HCT116 (cell line): ENCODE measurements around the gene FGF14. TPM values are rescaled to one million over a fixed set of nuclear protein-coding genes. Genes with fewer than 3 reads are reported as not detected.
"Not testable (repeated sequence)": the region's sequence is repeated elsewhere in the genome, so short reads cannot be mapped to it uniquely, and the experiment has no call there.

ENCODE experiments used
- ATAC-seq: fragments of 200-7000 bp; cut with Tn5 transposase; 2 replicates; pipeline ENCODE4 v1.9.1; 2020; ENCODE audit warnings: mild to moderate bottlenecking, moderate library complexity
- BruUV-seq: library from RNA; stranded (reverse); fragments of 400-500 nt; replicated peaks from 2 replicates; lab custom pipeline; 2021; lab: Mats Ljungman, UMichigan
- CTCF ChIA-PET: fragments of 300-600 bp; sonication (Branson Sonifier 250); formaldehyde crosslinking; loops from one replicate; lab custom pipeline; 2021; ENCODE audit warnings: antibody characterized with exemption; lab: Charles Lee
- POLR2A ChIA-PET: fragments of 300-600, 350-600 bp; sonication (Branson Sonifier 250); formaldehyde crosslinking; loops from one replicate; lab custom pipeline; 2021; ENCODE audit warnings: antibody characterized with exemption; lab: Charles Lee
- RAD21 ChIA-PET, 2 experiments: fragments of 300-600 bp; sonication (Branson Sonifier 250); formaldehyde crosslinking; loops; one replicate each; lab custom pipeline; 2023; ENCODE audit warnings: low total read pairs in 2 of 2; ENCODE audit not compliant: uncharacterized antibody in 2 of 2, unreplicated experiment in 2 of 2, low non-redundant PET in 1 of 2; lab: Charles Lee
- DNase-seq: peaks from one replicate; pipeline ENCODE4 v3.0.0-alpha.2; 2010; ENCODE audit warnings: low read depth, low spot score
- H2AFZ ChIP-seq: fragments of 200-600 bp; shearing (Covaris generic), sonication (generic); 2 replicates; pipeline ENCODE4 v1.6.1; 2017; ENCODE audit warnings: low read depth, mixed run types, mixed read lengths, antibody characterized with exemption, low read length; ENCODE audit not compliant: poor library complexity, severe bottlenecking
- H3K27ac ChIP-seq: 2 replicates; pipeline ENCODE4 v1.5.1; 2012; ENCODE audit warnings: low read depth, low read length
- H3K27me3 ChIP-seq: fragments of 200-600 bp; sonication (generic); 2 replicates; pipeline ENCODE4 v1.6.1; 2016; ENCODE audit warnings: mixed run types, low read length, mixed read lengths; ENCODE audit not compliant: insufficient read depth
- H3K36me3 ChIP-seq, 2 experiments: fragments of 200-500 bp in 1 of 2; fragments of 200-600 bp in 1 of 2; sonication (Bioruptor generic) in 1 of 2; sonication (generic) in 1 of 2; 2 replicates each; pipeline versions ENCODE4 v1.5.1 to v1.6.1; 2014 to 2016; ENCODE audit warnings: low read length in 2 of 2, inconsistent platforms in 1 of 2, mixed read lengths in 1 of 2, mixed run types in 1 of 2; ENCODE audit not compliant: insufficient read depth in 2 of 2, control insufficient read depth in 1 of 2
- H3K4me1 ChIP-seq, 2 experiments: fragments of 200-600 bp in 1 of 2; sonication (generic) in 1 of 2; 2 replicates each; pipeline versions ENCODE4 v1.5.1 to v1.6.1; 2012 to 2017; ENCODE audit warnings: low read length in 2 of 2, inconsistent platforms in 1 of 2, mild to moderate bottlenecking in 1 of 2, mixed read lengths in 1 of 2, mixed run types in 1 of 2, moderate library complexity in 1 of 2; ENCODE audit not compliant: insufficient read depth in 2 of 2, control insufficient read depth in 1 of 2
- H3K4me2 ChIP-seq: fragments of 200-600 bp; sonication (generic); 2 replicates; pipeline ENCODE4 v1.6.1; 2017; ENCODE audit warnings: mixed run types, low read length, mixed read lengths
- H3K4me3 ChIP-seq, 2 experiments: fragments of 200-600 bp in 1 of 2; sonication (generic) in 1 of 2; replicated peaks in 1 of 2; 2 replicates each; pipeline ENCODE4 v1.5.1; 2011 to 2016; ENCODE audit warnings: low read length in 2 of 2, control low read depth in 1 of 2, low read depth in 1 of 2, mild to moderate bottlenecking in 1 of 2, mixed read lengths in 1 of 2, mixed run types in 1 of 2
- H3K79me2 ChIP-seq: fragments of 200-600 bp; sonication (generic); 2 replicates; pipeline ENCODE4 v1.6.1; 2017; ENCODE audit warnings: mild to moderate bottlenecking, mixed run types, low read length, moderate library complexity, mixed read lengths; ENCODE audit not compliant: insufficient read depth
- H3K9ac ChIP-seq: fragments of 200-600 bp; sonication (generic); 2 replicates; pipeline ENCODE4 v1.6.1; 2016; ENCODE audit warnings: low read length, mixed read lengths
- H3K9me2 ChIP-seq: fragments of 200-600 bp; sonication (generic), shearing (Covaris generic); 2 replicates; pipeline ENCODE4 v1.6.1; 2017; ENCODE audit warnings: mixed run types, mild to moderate bottlenecking, moderate library complexity; ENCODE audit not compliant: insufficient read depth
- H3K9me3 ChIP-seq, 2 experiments: fragments of 200-500 bp in 1 of 2; fragments of 200-600 bp in 1 of 2; sonication (Bioruptor generic) in 1 of 2; sonication (generic) in 1 of 2; 2 replicates each; pipeline ENCODE4 v1.6.1; 2014 to 2017; ENCODE audit warnings: low read length in 2 of 2, mixed read lengths in 2 of 2, inconsistent platforms in 1 of 2, low read depth in 1 of 2, mild to moderate bottlenecking in 1 of 2, mixed run types in 1 of 2, moderate library complexity in 1 of 2; ENCODE audit not compliant: control insufficient read depth in 1 of 2, insufficient read depth in 1 of 2
- H4K20me1 ChIP-seq: fragments of 200-600 bp; sonication (generic), shearing (Covaris generic); 2 replicates; pipeline ENCODE4 v1.6.1; 2017; ENCODE audit warnings: mixed run types, mild to moderate bottlenecking, moderate library complexity; ENCODE audit not compliant: insufficient read depth
- ELF1 ChIP-seq: IDR thresholded peaks from 2 replicates; pipeline ENCODE4 v1.6.1; 2012; ENCODE audit warnings: low read depth, borderline replicate concordance
- FOSL1 ChIP-seq: IDR thresholded peaks from 2 replicates; pipeline ENCODE4 v1.6.1; 2012; ENCODE audit warnings: low read depth
- MAX ChIP-seq: IDR thresholded peaks from 2 replicates; pipeline ENCODE4 v1.6.1; 2012
- POLR2AphosphoS5 ChIP-seq: IDR thresholded peaks from 2 replicates; pipeline ENCODE4 v1.6.1; 2011; ENCODE audit warnings: mild to moderate bottlenecking, low read depth, low read length, moderate library complexity
- SP1 ChIP-seq: IDR thresholded peaks from 2 replicates; pipeline ENCODE4 v1.6.1; 2012; ENCODE audit warnings: low read depth
- TCF7L2 ChIP-seq: IDR thresholded peaks from 2 replicates; pipeline ENCODE4 v1.7.0; 2011; ENCODE audit warnings: borderline replicate concordance, inconsistent platforms; ENCODE audit not compliant: insufficient read depth, insufficient read length; ENCODE audit errors: extremely low read depth
- intact Hi-C: fragments of 100-400 bp; cut with micrococcal nuclease; formaldehyde crosslinking; loops from 2 replicates; pipeline ENCODE4 v1.10.0; 2022
- total RNA-seq: library from RNA; stranded (reverse); gene quantifications from one replicate; pipeline ENCODE4 v1.2.1, GENCODE V29; 2021; ENCODE audit not compliant: unreplicated experiment

The FGF14 gene
- total RNA-seq, 1 experiment from 2014 or later = not detected

GRCh38 chr13:102138635-102139190 is 263.1 kb downstream of the FGF14 start:
- Histone ChIP-seq H3K79me2 (no peaks in the 10 kb centered on the region), H3K27me3 (no peaks in the 10 kb centered on the region), H3K4me1 (no peaks in the 10 kb centered on the region), H3K36me3 (no peaks in the 10 kb centered on the region), H3K9ac (no peak overlapping the region), H3K27ac (no peak overlapping the region), H3K9me3 (no peaks in the 10 kb centered on the region), H3K4me2 (no peak overlapping the region), H4K20me1 (no peaks in the 10 kb centered on the region), H2AFZ (no peak overlapping the region), H3K9me2 (no peaks in the 10 kb centered on the region), H3K4me3 (no peak overlapping the region)
- ChIA-PET CTCF (no interaction called here), RAD21 (no interaction called here), POLR2A (no interaction called here)
- intact Hi-C loops = no loop called here
- no TSS peak for BruUV-seq
- ATAC-seq = no peak
- DNase-seq = no peak
- no peak for TF ChIP-seq ELF1
- TF ChIP-seq SP1 = no peak
- TF ChIP-seq POLR2AphosphoS5 = no peak
- TF ChIP-seq MAX = no peak
- no peak for TF ChIP-seq TCF7L2
- TF ChIP-seq FOSL1 = no peak

GRCh38 chr13:102137904-102138303 is 263.9 kb downstream of the FGF14 start:
- BruUV-seq, ATAC-seq, H3K4me2 ChIP-seq, H3K9ac ChIP-seq, H3K9me2 ChIP-seq, H3K27me3 ChIP-seq, H3K79me2 ChIP-seq, CTCF ChIA-PET, H3K4me3 ChIP-seq, DNase-seq, H3K27ac ChIP-seq, POLR2A ChIA-PET, RAD21 ChIA-PET, H3K36me3 ChIP-seq, H3K4me1 ChIP-seq, H3K9me3 ChIP-seq, H4K20me1 ChIP-seq, intact Hi-C loops, H2AFZ ChIP-seq: not testable (repeated sequence)
